Measurements from ENCODE around the gene PPP4R4.
"Not testable (repeated sequence)": the region's sequence is repeated elsewhere in the genome, so short reads cannot be mapped to it uniquely, and the experiment has no call there.

The PPP4R4 gene

DNA sequence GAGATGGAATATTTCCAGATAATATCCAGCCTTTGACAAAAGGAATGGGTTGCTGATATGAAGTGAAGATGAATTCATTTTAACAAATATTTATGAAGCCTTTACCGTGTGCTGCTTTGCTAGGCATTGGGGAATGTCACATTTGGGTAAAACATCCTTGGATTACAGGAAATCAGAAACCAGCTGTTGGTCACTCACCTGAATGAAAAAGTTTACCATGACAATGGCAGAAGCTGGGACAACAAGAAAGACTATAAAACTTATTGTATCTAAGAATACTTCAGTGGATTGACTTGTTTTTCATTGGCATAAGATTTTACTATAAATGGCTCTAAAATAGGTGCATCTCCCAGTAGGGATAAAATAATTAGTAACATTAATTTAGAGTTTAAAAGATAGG lies 19.7 kb downstream of the PPP4R4 start:
- DNase-seq = no peak

DNA sequence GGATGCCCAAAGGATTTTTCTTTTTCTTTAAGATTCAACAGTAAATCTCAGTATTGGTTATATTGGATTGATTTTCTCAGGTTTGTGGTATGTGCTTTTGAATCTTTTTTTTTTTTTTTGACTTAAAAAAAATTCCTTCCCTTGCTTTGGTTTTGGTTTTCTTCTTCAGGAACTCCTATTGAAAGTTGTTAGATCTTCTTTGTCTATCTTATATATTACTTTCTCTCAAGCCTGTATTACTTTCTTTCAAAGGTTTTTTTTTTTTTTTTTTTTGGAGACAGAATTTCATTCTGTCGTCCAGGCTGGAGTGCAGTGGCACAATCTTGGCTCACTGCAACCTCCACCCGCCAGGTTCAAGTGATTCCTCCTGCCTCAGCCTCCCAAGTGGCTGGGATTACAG lies 21.9 kb downstream of the PPP4R4 start:
- no peak for DNase-seq

- peak; percentile 20 for DNase-seq
Measured at GRCh38 chr14:94203473-94204210, 29.5 kb downstream of the PPP4R4 start.

GRCh38 chr14:94213021-94213420 lies 38.9 kb downstream of the PPP4R4 start:
- DNase-seq = peak; percentile 10

DNA sequence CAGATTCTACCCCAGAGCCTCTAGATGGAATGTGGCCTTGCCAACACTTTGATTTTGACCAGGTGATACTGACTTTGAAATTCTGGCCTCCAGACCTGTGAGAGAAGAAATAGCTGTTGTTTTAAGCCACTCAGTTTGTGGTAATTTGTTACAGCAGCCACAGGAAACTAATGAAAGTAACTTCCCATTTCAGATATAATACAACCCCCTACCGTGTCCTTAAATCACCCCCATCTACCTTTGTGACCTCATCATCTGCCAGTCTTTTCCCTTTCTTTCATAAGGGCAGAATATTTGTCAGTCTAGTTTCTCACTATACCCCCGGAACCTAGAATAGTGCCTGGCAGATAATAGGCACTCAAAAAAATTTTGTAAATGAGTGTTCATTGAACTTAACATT lies 39.6 kb downstream of the PPP4R4 start:
- no peak for DNase-seq

DNA sequence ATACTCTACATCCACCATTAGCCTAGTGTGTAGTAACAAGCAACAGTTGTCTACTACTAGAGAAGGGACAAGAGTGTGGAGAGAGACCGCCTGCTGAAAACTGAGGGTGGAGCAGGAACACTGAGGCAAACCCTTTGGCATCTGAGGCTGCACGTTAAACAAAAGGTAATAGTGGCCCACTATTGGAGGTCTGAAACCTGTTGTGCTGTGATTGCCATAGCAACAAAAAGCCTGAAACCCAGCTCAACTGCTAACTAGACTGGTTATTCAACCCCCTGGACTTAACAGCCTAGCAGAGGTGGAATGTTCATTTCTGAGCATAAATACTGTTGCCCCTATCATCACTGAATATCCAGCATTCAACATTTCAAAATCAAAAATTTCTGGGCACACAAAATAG lies 43.0 kb downstream of the PPP4R4 start:
- no peak for DNase-seq

DNA sequence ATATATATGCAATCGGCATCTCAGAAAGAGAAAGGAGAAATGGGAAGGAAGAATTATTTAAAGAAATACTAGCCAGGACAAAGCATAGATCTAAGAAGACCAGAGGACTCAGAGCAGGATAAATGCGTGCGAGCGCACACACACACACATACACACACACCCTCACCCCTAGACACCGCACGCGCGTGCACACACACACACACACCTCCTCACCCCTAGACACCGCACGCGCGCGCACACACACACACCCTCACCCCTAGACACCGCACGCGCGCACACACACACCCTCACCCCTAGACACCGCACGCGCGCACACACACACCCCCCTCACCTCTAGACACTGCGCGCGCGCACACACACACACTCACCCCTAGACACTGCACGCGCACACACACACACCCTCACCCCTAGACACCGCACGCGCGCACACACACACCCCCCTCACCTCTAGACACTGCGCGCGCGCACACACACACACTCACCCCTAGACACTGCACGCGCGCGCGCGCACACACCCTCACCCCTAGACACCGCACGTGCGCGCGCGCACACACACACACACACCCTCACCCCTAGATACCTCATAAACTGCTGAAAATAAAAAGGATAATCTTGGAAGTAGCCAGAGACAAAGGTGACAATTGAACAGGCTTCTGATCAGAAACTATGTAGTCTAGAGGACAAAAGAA lies 44.2 kb downstream of the PPP4R4 start:
- not testable (repeated sequence) for DNase-seq

GRCh38 chr14:94224040-94224439 lies 49.9 kb downstream of the PPP4R4 start:
- DNase-seq = no peak

DNA sequence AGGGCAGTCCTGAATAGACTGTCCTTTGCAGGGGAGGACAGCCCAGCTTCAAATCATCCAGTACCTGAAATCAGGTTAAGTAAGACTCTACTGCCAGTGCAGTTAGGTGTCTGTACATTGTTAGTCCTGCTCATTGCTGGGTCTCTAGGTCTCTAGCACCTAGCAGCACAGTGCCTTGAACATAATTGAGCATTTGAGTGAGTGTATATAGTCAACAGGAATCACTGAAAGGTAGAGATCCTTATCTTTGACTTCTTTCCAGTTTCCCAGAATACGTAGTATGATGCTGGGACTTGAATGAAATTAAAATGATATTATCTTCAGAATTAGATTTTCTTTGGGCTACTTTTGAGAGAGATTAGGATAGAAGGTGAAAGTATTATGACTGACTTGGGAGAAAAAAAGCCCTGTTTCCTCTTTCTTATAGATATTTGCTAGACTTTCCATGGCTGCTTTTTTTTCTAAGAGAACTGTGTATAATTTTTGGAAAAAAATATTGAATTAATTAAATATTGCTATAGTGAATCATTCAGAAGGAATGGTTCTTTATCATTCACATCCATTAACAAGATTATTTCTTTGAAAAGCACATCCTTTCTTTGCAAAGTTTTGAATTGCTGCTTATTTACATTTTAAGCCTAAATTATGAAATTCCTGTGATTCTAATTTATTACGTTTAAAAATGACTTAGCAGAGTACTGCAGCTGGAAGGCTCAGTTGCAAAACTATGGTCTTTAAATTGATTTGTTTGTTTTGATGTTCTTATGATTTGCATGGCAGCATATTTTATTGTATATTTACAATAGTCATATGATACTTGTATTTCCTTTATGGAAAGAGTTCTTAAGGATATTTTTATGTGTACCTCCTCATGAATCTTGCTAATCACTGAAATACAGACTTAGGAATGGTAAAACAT lies 51.6 kb downstream of the PPP4R4 start:
- DNase-seq = no peak

GRCh38 chr14:94227029-94227428 lies 52.9 kb downstream of the PPP4R4 start:
- DNase-seq = peak; percentile 14

- DNase-seq = no peak
Measured at GRCh38 chr14:94237046-94237445, 62.9 kb downstream of the PPP4R4 start.

DNA sequence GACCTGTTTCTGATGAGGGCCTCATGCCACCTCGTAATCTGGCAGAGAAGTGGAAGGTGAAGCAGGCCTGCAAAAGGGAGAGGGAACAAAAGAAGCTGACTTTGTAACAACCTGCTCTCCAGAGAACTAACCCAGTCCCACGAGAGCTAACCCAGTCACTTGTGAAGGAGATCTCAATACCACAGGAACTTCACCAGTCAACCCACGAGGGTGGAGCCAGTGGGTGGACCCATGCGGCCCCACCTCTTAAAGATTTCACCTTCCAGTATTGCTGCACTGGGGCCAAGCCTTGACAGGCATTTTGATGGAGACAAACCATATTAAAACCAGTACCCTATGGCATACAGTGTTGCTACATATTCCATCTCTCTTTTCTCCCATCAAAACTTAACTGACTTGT lies 63.9 kb downstream of the PPP4R4 start:
- no peak for DNase-seq

DNA sequence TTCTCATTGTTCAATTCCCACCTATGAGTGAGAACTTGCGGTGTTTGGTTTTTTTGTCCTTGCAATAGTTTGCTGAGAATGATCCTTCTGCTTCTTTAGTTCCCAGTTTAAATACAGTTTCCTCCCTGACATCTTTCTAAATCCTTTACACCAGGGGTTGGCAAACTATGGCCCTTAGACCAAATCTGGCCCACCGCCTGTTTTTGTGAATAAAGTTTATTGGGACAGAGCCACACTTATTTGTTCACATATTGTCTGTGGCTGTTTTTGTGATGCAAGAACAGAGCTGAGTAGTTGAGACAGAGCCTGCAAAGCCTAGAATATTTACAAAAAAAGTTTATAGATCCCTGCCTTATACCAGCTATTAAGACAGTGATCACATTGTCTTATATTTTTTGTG lies 65.3 kb downstream of the PPP4R4 start:
- DNase-seq = no peak

GRCh38 chr14:94244182-94244581 lies 70.1 kb downstream of the PPP4R4 start:
- DNase-seq = no peak

DNA sequence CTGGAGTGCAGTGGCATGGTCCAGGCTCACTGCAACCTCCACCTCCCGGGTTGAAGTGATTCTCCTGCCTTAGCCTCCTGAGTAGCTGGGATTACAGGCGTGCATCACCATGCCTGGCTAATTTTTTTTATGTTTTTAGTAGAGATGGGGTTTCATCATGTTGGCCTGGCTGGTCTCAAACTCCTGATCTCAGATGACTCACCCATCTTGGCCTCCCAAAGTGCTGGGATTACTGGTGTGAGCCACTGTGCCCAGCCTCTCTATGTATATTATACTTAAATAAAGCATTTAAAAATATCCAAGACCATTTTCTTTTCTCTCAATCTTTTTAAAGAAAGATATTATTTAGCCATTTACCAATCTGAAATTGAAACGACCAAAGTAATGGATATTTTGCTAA lies 90.1 kb downstream of the PPP4R4 start:
- not testable (repeated sequence) for DNase-seq

DNA sequence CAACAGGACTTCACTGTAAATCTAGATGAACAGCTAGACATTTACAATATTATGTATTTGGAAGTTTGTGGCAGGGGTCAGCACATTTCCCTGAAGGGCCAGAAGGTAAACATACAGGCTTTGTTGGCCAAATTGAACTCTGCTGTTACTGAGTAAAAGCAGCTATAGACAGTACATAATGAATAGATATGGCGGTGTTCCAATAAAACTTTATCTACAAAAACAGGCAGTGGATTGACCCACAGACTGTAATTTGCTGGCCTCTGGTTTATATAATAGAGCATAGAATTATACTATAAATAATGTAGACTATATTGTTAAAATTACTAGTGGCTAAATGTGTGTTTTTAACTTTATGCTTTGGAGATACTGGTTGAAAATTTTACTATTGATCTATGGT lies 93.2 kb downstream of the PPP4R4 start:
- DNase-seq = no peak

- DNase-seq = not testable (repeated sequence)
Measured at GRCh38 chr14:94268582-94268981, 94.5 kb downstream of the PPP4R4 start.

GRCh38 chr14:94269156-94269555 lies 95.0 kb downstream of the PPP4R4 start:
- DNase-seq = no peak

DNA sequence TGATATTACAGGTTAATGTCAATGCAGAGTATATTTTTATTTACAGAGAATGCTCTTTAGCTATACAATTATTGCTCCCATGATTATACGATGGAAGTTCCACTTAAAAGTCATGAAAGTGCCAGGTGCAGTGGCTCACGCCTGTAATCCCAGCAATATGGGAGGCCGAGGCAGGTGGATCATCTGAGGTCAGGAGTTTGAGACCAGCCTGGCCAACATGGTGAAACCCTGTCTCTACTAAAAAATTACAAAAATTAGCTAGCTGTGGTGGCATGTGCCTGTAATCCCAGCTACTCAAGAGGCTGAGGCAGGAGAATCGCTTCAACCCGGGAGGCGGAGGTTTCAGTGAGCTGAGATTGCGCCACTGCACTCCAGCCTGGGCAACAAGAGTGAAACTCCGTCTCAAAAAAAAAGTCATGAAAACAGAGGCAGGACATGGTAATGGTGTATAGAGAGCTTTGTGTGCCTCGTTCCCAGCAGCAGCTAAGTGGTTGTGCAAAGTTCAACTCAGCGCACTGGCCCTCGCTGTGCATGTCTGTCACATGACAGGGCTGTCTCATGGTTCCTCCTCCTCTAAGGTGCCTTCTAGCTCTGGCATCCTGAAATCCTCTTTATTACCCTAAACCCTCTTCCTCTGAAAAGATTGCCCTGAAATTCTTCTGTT lies 102.9 kb downstream of the PPP4R4 start:
- DNase-seq = not testable (repeated sequence)

- no peak for DNase-seq
Measured at GRCh38 chr14:94278731-94279130, 104.6 kb downstream of the PPP4R4 start.

GRCh38 chr14:94282991-94283723 lies 109.0 kb downstream of the PPP4R4 start:
- no peak for DNase-seq

DNA sequence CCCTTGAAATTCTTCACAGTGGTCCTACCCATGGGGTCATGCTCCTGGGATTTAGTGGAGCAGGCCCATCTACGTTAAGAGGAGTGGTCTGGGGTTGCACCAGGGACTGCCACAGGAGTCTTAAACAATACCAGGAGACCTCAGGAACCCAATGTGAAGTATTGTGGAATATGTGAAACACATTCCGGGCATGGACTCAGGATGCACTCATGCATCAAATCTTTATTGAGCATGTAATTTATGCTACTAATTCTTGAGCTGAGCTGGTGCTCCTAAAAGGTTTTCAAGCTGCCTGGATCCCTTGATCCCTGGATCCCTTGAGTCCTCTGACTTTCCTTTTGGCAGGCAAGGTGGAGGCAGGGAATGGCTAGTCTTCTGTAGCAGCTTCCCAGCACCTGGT lies 110.1 kb downstream of the PPP4R4 start:
- DNase-seq = no peak

Measured in amniotic stem cell (primary cell).